A673 (cell line): ENCODE data around the gene NXPH3. TPM values are rescaled to one million over a fixed set of nuclear protein-coding genes. Genes with fewer than 3 reads are reported as not detected.

Experiments used
- BruUV-seq: library from RNA; stranded (reverse); fragments of 400-500 nt; replicated peaks from 2 replicates; lab custom pipeline; 2021; lab: Mats Ljungman, UMichigan
- CTCF ChIA-PET: fragments of 300-600 bp; sonication (Branson Sonifier 250); formaldehyde crosslinking; loops from one replicate; lab custom pipeline; 2022; ENCODE audit warnings: antibody characterized with exemption; lab: Charles Lee
- POLR2A ChIA-PET: fragments of 300-600 bp; sonication (Branson Sonifier 250); formaldehyde crosslinking; loops from one replicate; lab custom pipeline; 2022; ENCODE audit warnings: antibody characterized with exemption; ENCODE audit not compliant: low non-redundant PET; lab: Charles Lee
- DNase-seq: peaks from one replicate; pipeline ENCODE4 v3.0.0-alpha.2; 2015; ENCODE audit warnings: low spot score
- H3K27ac ChIP-seq: fragments of 200-600 bp; sonication (generic); 2 replicates; pipeline ENCODE4 v1.5.1; 2016; ENCODE audit warnings: mixed run types, low read depth, mild to moderate bottlenecking, mixed read lengths, antibody characterized with exemption, low read length; ENCODE audit not compliant: poor library complexity, severe bottlenecking
- H3K27me3 ChIP-seq: fragments of 200-600 bp; sonication (generic); replicated peaks from 2 replicates; pipeline ENCODE4 v1.6.1; 2017; ENCODE audit warnings: mixed run types, low read depth, mild to moderate bottlenecking, mixed read lengths, antibody characterized with exemption, low read length; ENCODE audit not compliant: insufficient read depth, poor library complexity
- H3K36me3 ChIP-seq: fragments of 200-600 bp; sonication (generic); 2 replicates; pipeline ENCODE4 v1.6.1; 2016; ENCODE audit warnings: mixed run types, mild to moderate bottlenecking, mixed read lengths, antibody characterized with exemption, low read length; ENCODE audit not compliant: insufficient read depth, poor library complexity, severe bottlenecking
- H3K4me1 ChIP-seq: fragments of 200-600 bp; sonication (generic); 2 replicates; pipeline ENCODE4 v1.6.1; 2017; ENCODE audit warnings: mixed run types, mild to moderate bottlenecking, mixed read lengths, antibody characterized with exemption, low read length; ENCODE audit not compliant: insufficient read depth, poor library complexity, severe bottlenecking
- H3K4me3 ChIP-seq: fragments of 200-600 bp; sonication (generic); 2 replicates; pipeline ENCODE4 v1.5.1; 2016; ENCODE audit warnings: low read depth, mixed run types, mild to moderate bottlenecking, mixed read lengths, low read length; ENCODE audit not compliant: poor library complexity, severe bottlenecking
- H3K9me3 ChIP-seq: fragments of 200-600 bp; sonication (generic); 2 replicates; pipeline ENCODE4 v1.6.1; 2016; ENCODE audit warnings: mixed run types, low read depth, mild to moderate bottlenecking, mixed read lengths, antibody characterized with exemption, low read length; ENCODE audit not compliant: poor library complexity, severe bottlenecking
- EZH2 ChIP-seq: fragments of 200-600 bp; sonication (generic); IDR thresholded peaks from 2 replicates; pipeline ENCODE4 v1.6.1; 2017; ENCODE audit warnings: borderline replicate concordance, low read depth, mild to moderate bottlenecking, mixed read lengths, antibody characterized with exemption, low read length; ENCODE audit not compliant: poor library complexity, severe bottlenecking
- intact Hi-C: fragments of 100-400 bp; cut with micrococcal nuclease; formaldehyde crosslinking; loops from one replicate; pipeline ENCODE4 v1.10.0; 2022; ENCODE audit not compliant: unreplicated experiment
- total RNA-seq: library from RNA; stranded (reverse); gene quantifications from 2 replicates; pipeline ENCODE4 v1.2.3, GENCODE V29; 2021
- TF ChIP-seq, protein P1 (sequence below): fragments of 300-800, 200-600 bp; sonication (generic); conservative IDR thresholded peaks from 2 replicates; pipeline ENCODE4 v1.5.1; 2017; ENCODE audit warnings: low read depth, mild to moderate bottlenecking, antibody characterized with exemption, low read length, moderate library complexity, mixed read lengths

The NXPH3 gene
- total RNA-seq, 1 experiment from 2014 or later, result 0.21 TPM

DNA sequence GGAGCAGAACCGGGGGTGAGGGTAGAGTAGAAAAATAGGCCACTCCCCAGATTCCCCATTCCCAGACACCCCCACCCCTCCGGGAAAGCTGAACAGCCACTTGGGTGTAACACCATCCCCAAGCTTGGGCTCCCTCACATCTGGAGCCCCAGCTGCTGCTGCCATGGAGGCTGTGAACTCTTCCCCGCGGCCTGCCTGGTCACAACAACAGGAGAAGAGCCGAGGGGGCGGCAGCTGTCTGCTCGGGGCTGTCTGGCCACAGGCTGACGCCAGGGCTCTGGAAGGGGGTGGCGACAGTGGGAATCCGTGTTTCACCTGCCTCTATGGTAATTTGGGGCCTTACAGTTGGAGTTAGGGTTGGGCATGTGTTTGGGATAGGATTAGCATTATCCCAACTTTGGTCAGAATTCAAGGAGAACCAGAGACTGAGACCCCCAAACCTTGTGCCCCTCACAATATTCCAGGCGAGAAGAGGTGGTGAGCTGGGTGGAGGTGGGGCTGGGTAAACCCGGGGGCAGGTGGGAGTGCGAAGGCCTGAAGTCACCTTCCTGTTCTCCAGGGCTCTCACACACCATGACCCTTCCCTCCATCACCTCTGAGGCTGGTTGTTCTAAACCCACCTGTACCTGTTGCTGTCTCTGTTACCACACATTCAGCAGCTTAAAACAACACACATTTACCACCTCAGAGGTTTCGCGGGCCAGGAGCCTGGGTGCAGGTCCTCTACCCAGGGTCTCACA is 29.7 kb upstream of the NXPH3 start:
- no peak for DNase-seq
- CTCF ChIA-PET, result no interaction called here
- TF ChIP-seq EZH2, result no peak
- TF ChIP-seq, protein P1, sequence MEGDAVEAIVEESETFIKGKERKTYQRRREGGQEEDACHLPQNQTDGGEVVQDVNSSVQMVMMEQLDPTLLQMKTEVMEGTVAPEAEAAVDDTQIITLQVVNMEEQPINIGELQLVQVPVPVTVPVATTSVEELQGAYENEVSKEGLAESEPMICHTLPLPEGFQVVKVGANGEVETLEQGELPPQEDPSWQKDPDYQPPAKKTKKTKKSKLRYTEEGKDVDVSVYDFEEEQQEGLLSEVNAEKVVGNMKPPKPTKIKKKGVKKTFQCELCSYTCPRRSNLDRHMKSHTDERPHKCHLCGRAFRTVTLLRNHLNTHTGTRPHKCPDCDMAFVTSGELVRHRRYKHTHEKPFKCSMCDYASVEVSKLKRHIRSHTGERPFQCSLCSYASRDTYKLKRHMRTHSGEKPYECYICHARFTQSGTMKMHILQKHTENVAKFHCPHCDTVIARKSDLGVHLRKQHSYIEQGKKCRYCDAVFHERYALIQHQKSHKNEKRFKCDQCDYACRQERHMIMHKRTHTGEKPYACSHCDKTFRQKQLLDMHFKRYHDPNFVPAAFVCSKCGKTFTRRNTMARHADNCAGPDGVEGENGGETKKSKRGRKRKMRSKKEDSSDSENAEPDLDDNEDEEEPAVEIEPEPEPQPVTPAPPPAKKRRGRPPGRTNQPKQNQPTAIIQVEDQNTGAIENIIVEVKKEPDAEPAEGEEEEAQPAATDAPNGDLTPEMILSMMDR, result no peak
- H3K27me3 ChIP-seq, result no peaks in the 10 kb centered on the region
- POLR2A ChIA-PET, result no interaction called here
- BruUV-seq, result no TSS peak
- H3K9me3 ChIP-seq, result no peaks in the 10 kb centered on the region
- no peaks in the 10 kb centered on the region for H3K36me3 ChIP-seq
- no peak overlapping the region for H3K27ac ChIP-seq
- no peaks in the 10 kb centered on the region for H3K4me1 ChIP-seq
- intact Hi-C loops, result no loop called here
- H3K4me3 ChIP-seq, result no peak overlapping the region

DNA sequence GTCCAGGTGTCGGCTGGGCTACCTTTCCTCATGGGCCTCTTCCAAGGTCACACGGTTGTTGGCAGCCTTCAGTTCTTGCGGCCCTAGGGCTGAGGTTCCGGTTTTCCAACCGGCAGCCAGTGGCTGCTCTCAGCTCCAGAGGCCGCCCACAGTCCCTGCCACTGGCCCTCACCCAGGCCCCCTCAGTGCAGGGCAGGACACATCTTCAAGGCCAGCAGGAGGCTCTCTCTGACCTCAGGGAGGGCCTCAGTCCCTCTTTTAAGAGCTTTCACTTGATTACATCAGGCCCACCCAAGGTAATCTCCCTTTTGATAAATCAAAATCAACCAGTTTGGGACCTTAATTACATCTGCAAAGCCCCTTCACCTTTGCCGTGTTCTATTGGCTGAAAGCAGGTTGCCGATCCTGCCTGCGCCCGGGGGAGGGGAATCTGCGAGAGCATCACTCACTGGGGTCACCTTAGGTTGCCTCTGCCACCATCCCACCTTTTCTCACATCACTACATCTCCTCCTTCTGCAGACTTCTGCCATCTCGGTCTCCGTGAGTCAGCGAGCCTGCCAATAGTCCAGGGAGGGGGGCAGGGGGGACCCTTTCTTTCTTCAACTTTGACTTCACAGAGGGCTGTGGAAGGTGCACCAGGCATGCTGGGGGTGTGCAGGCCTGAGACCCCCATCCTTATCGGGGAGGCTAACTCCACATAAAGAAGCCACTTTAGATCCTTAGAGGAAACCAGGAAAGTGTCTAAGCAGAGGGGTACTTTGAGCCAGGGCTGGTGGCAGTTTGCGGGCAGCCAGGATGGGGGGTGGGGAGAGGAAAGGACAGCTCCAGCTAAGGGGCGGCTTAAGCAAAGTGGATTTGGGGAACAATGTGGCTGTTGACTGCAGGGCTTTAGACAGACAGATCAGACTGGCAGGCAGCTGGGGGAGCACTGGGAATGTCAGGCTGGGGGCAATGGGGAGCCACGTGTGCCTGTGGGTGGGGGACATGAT is 28.8 kb upstream of the NXPH3 start:
- Histone ChIP-seq H3K27ac (no peak overlapping the region), H3K27me3 (no peaks in the 10 kb centered on the region), H3K4me3 (no peak overlapping the region), H3K4me1 (no peaks in the 10 kb centered on the region), H3K36me3 (no peaks in the 10 kb centered on the region), H3K9me3 (no peaks in the 10 kb centered on the region)
- DNase-seq, result no peak
- ChIA-PET CTCF (no interaction called here), POLR2A (no interaction called here)
- no TSS peak for BruUV-seq
- TF ChIP-seq, protein P1, result no peak
- TF ChIP-seq EZH2, result no peak
- intact Hi-C loops, result no loop called here

DNA sequence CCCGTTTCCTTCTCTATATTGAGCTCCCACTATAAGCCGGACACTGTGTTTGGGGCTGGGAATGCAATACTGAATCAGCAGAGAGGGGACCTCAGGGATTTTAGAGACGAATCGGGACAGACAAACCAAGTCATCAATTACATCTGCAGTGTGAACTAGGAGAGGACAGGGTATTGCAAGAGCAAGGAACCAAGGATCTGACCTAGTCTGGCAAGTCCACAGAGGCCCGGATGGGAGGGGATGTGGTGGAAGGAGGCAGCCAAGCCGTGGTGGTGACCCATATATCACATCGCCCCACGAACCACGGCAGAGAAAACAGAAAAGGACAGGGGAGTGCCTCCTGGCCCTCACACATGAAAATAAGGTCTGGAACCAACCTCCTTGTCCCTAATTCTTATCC is 28.1 kb upstream of the NXPH3 start:
- POLR2A ChIA-PET, result no interaction called here
- H3K27me3 ChIP-seq, result no peaks in the 10 kb centered on the region
- intact Hi-C loops, result no loop called here
- no peaks in the 10 kb centered on the region for H3K36me3 ChIP-seq
- CTCF ChIA-PET, result no interaction called here
- no TSS peak for BruUV-seq
- H3K9me3 ChIP-seq, result no peaks in the 10 kb centered on the region
- TF ChIP-seq, protein P1, result no peak
- no peak for TF ChIP-seq EZH2
- H3K4me3 ChIP-seq, result no peak overlapping the region
- H3K4me1 ChIP-seq, result no peaks in the 10 kb centered on the region
- no peak for DNase-seq
- no peak overlapping the region for H3K27ac ChIP-seq
